WI38 (cell line): ENCODE results near the gene RAD51AP2.

Source experiments
- H3K4me3 ChIP-seq: 2 replicates; pipeline ENCODE4 v1.5.1; 2011; ENCODE audit warnings: low read depth, mild to moderate bottlenecking, control low read depth, low read length
- CTCF ChIP-seq: IDR thresholded peaks from 2 replicates; pipeline ENCODE4 v1.5.1; 2012; ENCODE audit warnings: low read depth, mild to moderate bottlenecking, control low read depth, low read length

Gene RAD51AP2

GRCh38 chr2:17482651-17483050 is 35.6 kb downstream of the RAD51AP2 start:
- no peak for TF ChIP-seq CTCF
- no peak overlapping the region for H3K4me3 ChIP-seq

GRCh38 chr2:17479875-17480274 is 38.4 kb downstream of the RAD51AP2 start:
- TF ChIP-seq CTCF: no peak
- no peak overlapping the region for H3K4me3 ChIP-seq

- no peak for TF ChIP-seq CTCF
Measured at GRCh38 chr2:17476830-17477229, 41.4 kb downstream of the RAD51AP2 start.

GRCh38 chr2:17476064-17476463 is 42.2 kb downstream of the RAD51AP2 start:
- TF ChIP-seq CTCF: no peak
- no peak overlapping the region for H3K4me3 ChIP-seq

More at GRCh38 chr2:17476830-17477229, 41.4 kb downstream of the RAD51AP2 start:
- H3K4me3 ChIP-seq: no peak overlapping the region

- no peak for TF ChIP-seq CTCF
- no peak overlapping the region for H3K4me3 ChIP-seq
Measured at GRCh38 chr2:17475286-17475685, 43.0 kb downstream of the RAD51AP2 start.

- no peak for TF ChIP-seq CTCF
- H3K4me3 ChIP-seq: no peak overlapping the region
Measured at GRCh38 chr2:17471979-17472378, 46.3 kb downstream of the RAD51AP2 start.

- no peak for TF ChIP-seq CTCF
- no peak overlapping the region for H3K4me3 ChIP-seq
Measured at GRCh38 chr2:17470855-17471641, 47.2 kb downstream of the RAD51AP2 start.
